Measurements from ENCODE around the gene MEMO1.
"Not testable (repeated sequence)": the region's sequence is repeated elsewhere in the genome, so short reads cannot be mapped to it uniquely, and the experiment has no call there.

MEMO1 gene

GRCh38 chr2:31907491-31907890 is 103.3 kb downstream of the MEMO1 start:
- DNase-seq (ENCODE audit: low spot score) = not testable (repeated sequence)

DNA sequence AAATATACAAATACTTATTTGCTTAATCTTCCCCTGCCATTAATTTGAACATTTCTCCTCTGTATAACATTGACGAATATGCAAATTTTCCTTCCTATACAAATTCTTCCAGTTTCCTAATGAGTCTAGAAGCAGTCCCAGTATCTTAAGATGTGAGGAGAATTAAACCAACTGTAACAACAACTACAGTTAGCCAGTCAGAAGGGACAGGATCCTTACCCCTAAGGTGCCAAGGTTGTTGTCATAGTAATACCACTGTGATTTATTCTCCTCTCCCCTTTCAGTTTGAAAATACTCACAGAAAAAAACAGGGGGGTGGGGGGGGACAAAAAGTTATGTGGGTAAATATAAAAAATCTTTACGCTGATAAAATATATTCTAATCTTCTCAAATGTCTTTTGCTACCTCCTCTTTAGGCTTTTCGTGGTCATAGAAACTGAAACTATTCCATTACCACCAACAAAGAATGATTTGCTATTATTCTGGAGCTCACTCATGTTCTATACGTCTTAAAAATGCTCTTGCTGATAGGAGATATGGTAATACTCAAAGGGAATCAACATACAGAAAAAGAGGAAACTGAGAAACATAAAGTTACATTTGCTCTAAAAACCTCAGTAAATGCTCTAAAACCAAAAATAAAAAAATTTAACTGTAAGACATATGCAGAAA is 107.6 kb downstream of the MEMO1 start:
- DNase-seq (ENCODE audit: low spot score) = no peak

DNA sequence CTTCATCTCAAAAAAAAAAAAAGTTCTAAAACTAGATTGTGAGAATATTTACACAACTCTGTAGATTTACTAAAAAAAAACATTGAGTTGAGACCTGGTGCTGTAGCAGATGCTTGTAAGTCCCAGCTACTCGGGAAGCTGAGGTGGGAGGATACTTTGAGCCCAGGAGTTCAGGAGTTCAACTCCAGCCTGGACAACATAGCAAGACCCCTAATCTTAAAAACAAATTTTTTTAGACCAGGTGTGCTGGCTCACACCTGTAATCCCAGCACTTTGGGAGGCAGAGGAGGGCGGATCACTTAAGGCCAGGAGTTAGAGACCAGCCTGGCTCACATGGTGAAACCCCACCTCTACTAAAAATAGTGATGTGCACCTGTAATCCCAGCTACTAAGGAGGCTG is 108.9 kb downstream of the MEMO1 start:
- no peak for DNase-seq (ENCODE audit: low spot score)

GRCh38 chr2:31900156-31900555 is 110.7 kb downstream of the MEMO1 start:
- DNase-seq (ENCODE audit: low spot score) = not testable (repeated sequence)

DNA sequence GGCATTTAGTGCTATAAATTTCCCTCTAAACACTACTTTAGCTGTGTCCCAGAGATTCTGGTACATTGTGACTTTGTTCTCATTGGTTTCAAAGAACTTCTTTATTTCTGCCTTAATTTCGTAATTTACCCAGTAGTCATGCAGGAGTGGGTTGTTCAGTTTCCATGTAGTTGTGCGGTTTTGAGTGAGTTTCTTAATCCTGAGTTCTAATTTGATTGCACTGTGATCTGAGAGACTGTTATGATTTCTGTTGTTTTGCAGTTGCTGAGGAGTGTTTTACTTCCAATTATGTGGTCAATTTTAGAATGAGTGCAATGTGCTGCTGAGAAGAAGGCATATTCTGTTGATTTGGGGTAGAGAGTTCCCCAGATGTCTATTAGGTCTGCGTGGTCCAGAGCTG is 112.5 kb downstream of the MEMO1 start:
- not testable (repeated sequence) for DNase-seq (ENCODE audit: low spot score)

DNA sequence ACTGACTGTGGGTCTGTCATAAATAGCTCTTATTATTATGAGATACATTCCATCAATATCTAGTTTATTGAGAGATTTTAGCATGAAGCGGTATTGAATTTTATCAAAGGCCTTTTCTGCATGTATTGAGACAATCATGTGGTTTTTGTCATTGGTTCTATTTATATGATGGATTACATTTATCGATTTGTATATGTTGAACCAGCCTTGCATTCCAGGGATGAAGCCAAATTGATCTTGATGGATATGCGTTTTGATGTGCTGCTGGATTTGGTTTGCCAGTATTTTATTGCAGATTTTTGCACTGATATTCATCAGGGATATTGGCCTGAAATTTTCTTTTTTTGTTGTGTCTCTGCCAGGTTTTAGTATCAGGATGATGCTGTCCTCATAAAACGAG is 113.5 kb downstream of the MEMO1 start:
- DNase-seq (ENCODE audit: low spot score) = not testable (repeated sequence)

- no peak for DNase-seq (ENCODE audit: low spot score)
These were observed 114.5 kb downstream of the MEMO1 start for GRCh38 chr2:31896293-31896692.

GRCh38 chr2:31894656-31895055 is 116.2 kb downstream of the MEMO1 start:
- no peak for DNase-seq (ENCODE audit: low spot score)

- no peak for DNase-seq (ENCODE audit: low spot score)
These were observed 117.7 kb downstream of the MEMO1 start for GRCh38 chr2:31893094-31893493.

DNA sequence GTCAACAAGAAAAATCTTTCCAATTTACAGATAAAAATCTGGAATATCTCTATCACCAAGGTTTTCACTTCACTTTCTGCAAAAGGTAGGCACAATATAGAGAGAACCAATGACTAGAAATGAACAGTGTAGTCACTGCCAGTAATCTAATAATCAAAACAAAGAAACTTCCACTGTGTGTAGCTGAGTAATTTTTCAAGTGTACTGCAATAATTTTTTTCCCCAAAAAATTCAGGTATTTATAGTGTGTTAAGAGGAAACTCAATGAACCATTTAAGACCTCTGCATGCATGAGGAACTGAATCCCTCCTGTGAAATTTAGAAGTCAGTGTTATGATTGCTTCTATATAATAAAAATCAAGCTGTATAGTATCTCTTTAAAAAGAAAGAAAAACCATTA is 121.8 kb downstream of the MEMO1 start:
- no peak for DNase-seq (ENCODE audit: low spot score)

GRCh38 chr2:31888550-31888949 is 122.3 kb downstream of the MEMO1 start:
- DNase-seq (ENCODE audit: low spot score) = no peak

- no peak for DNase-seq (ENCODE audit: low spot score)
These were observed 124.1 kb downstream of the MEMO1 start for GRCh38 chr2:31886700-31887099.

DNA sequence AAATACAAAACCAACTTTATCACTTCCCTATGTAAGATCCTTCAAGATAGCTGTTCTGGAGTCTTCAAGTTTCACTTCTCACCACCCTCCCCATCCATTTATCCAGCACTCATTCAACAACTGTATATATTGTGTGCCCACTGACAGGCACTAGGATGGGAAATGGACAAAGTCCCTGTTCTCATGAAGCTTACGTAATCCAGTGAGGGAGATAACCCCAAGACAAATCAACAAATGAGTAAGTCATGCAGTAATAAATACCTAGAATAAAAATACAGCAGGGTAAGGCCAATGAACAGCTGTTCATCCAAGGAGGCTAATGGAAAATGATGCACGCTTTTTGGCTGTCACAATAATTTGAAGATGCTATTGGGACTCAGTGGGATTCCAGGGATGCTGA is 133.8 kb downstream of the MEMO1 start:
- no peak for DNase-seq (ENCODE audit: low spot score)

- no peak for DNase-seq (ENCODE audit: low spot score)
These were observed 136.7 kb downstream of the MEMO1 start for GRCh38 chr2:31874071-31874470.

GRCh38 chr2:31865215-31865614 is 145.6 kb downstream of the MEMO1 start:
- DNase-seq (ENCODE audit: low spot score) = no peak

- no peak for DNase-seq (ENCODE audit: low spot score)
These were observed 146.9 kb downstream of the MEMO1 start for GRCh38 chr2:31863867-31864266.

DNA sequence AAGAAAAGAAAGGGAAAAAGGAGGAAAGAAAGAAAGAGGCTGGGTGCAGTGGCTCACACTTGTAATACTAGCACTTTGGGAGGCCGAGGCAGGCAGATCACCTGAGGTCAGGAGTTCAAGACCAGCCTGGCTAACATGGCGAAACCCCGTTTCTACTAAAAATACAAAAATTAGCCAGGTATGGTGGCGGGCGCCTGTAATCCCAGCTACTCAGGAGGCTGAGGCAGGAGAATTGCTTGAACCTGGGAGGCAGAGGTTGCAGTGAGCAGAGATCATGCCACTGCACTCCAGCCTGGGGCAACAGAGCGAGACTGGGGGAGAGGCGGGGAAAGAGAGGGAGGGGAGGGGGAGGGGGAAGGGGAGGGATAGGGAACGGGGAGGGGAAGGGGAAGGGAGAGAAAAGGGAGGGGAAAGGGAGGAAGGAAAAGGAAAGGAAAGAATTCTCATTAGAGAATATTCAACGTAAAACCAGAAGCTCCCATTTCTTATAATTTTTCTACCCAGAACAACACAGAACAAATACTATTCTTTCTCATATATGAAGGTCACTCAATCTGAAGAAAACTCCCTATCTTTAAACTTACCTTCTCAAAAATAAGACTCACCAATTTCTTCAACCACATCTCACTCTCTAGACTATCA is 147.7 kb downstream of the MEMO1 start:
- DNase-seq (ENCODE audit: low spot score) = not testable (repeated sequence)

DNA sequence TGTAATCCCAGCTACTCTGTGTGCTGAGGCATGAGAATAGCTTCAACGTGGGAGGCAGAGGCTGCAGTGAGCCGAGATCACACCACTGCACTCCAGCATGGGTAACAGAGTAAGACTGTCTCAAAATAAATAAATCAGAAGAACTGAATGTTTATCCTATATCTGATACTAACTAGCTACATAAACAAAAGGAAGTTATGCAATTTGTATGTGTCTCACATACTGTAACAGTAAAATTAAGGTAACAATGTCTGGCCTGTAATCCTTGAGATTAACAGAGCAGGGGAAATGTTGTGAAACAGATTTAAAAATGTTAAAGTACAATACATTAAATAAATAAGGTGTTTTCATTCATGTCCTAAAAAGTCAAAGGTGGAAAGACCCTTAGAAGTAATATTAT is 150.8 kb downstream of the MEMO1 start:
- no peak for DNase-seq (ENCODE audit: low spot score)

DNA sequence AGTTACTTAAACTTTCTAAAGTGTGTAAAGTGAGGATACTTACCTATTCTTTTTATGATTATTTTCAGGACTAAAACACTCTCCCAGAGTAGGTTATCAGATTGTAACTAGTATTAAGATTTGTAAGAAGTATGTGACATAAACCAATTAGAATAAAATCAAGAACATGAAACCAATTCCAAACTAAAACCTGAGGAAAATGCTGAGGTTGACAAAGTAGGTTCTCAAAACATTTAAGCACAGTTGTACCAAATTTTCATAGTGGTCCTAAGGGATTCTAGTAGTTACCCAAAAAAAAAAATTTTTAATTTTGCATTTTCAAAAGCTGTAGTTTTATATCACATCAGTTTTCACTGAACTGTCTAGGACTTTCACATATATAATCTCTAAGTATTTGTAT is 157.3 kb downstream of the MEMO1 start:
- DNase-seq (ENCODE audit: low spot score) = no peak

DNA sequence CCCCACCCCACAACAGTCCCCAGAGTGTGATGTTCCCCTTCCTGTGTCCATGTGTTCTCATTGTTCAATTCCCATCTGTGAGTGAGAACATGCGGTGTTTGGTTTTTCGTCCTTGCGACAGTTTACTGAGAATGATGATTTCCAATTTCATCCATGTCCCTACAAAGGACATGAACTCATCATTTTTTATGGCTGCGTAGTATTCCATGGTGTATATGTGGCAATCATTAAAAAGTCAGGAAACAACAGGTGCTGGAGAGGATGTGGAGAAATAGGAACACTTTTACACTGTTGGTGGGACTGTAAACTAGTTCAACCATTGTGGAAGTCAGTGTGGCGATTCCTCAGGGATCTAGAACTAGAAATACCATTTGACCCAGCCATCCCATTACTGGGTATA is 168.7 kb downstream of the MEMO1 start:
- not testable (repeated sequence) for DNase-seq (ENCODE audit: low spot score)

DNA sequence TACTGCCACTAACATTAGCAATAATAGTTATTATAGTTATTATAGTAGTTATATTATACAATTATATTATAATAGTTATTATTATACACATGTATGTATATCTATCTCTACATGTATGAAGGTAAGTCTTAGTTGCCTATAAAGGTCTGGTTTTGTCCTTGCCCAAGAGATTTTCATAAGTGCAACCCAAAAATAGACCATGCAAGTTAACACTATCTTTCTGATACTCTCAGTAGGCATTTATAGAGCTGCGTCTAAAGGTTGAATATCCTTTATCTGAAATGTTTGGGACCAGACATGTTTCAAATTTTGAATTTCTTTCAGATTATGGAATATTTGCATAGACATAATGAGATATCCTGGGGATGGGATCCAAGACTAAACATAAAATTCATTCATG is 175.4 kb downstream of the MEMO1 start:
- DNase-seq (ENCODE audit: low spot score) = no peak

DNA sequence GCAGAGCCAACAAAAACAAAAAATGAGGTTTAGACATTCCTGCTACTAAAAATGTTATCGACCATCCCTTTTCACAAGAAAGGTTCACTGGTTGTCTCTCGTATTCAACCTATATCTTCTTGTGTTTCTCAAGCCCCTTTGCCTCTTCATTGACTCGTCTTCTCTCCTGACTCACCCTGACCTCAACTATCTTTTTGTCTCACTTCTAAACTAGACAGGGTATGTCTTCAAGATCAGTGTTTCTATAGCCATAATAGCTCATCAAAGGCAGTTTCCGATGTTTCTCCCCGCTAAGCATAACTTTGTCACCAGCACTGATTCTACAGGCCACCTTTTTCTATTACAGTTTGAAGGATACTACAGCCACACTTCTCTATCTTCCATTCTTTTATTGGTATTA is 178.4 kb downstream of the MEMO1 start:
- no peak for DNase-seq (ENCODE audit: low spot score)

DNA sequence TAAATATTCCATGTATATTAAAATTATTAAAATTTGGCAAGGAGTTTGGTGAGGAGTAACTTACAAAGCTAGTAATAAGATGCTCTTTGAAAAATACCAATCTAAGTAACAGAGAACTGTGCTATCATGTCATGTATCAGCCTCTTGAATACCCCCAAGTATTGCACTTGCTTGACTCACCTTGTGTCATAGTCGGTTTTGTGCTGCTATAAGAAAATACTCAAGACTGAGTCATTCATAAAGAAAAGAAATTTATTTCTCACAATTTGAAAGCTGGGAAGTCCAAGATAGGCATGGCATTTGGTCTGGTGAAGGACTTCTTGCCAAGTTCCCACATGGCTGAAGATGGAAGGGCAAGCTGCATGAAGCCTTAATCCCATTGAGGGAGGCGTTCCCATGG is 179.2 kb downstream of the MEMO1 start:
- no peak for DNase-seq (ENCODE audit: low spot score)

GRCh38 chr2:31828891-31829290 is 181.9 kb downstream of the MEMO1 start:
- no peak for DNase-seq (ENCODE audit: low spot score)

All from left forelimb (tissue), 1 donor.